Measurements from ENCODE around the gene ABCB8. TPM values are rescaled to one million over a fixed set of nuclear protein-coding genes. Genes with fewer than 3 reads are reported as not detected.

The ABCB8 gene
- total and polyA plus RNA-seq, 2 donors (not counting 1 experiment from before 2014, with no cell fraction given): 41.4 to 69.7 TPM

GRCh38 chr7:151095123-151095797 lies 67.0 kb downstream of the ABCB8 start:
- Mint-ChIP-seq H3K27me3 (peaks cover 7% of the 10 kb centered on the region), H3K27ac (no peak overlapping the region), H3K9me3 (ENCODE audit: insufficient read depth) (no peaks in the 10 kb centered on the region), H3K4me1 (no peaks in the 10 kb centered on the region), H3K4me3 (no peak overlapping the region)
- H3K27ac ChIP-seq (ENCODE audit: low read length in 2 of 2): no peak overlapping the region
- POLR2A ChIA-PET: no interaction called here
- TF ChIP-seq EZH2 (IDR thresholded peaks at IDR 0.05; ENCODE audit: borderline replicate concordance, insufficient read depth, low read depth, low read length, poor library complexity, severe bottlenecking): no peak
- TF ChIP-seq, protein P1, sequence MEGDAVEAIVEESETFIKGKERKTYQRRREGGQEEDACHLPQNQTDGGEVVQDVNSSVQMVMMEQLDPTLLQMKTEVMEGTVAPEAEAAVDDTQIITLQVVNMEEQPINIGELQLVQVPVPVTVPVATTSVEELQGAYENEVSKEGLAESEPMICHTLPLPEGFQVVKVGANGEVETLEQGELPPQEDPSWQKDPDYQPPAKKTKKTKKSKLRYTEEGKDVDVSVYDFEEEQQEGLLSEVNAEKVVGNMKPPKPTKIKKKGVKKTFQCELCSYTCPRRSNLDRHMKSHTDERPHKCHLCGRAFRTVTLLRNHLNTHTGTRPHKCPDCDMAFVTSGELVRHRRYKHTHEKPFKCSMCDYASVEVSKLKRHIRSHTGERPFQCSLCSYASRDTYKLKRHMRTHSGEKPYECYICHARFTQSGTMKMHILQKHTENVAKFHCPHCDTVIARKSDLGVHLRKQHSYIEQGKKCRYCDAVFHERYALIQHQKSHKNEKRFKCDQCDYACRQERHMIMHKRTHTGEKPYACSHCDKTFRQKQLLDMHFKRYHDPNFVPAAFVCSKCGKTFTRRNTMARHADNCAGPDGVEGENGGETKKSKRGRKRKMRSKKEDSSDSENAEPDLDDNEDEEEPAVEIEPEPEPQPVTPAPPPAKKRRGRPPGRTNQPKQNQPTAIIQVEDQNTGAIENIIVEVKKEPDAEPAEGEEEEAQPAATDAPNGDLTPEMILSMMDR (IDR thresholded peaks at IDR 0.05): no peak
- peaks cover 0 to 3% (median 0%) of the 10 kb centered on the region in 4 experiments for H3K27me3 ChIP-seq (replicated peaks in 1 of 4; ENCODE audit: control extremely low read depth in 1 of 4, control insufficient read depth in 3 of 4, insufficient read depth in 4 of 4, low read length in 3 of 4)
- no peaks in the 10 kb centered on the region for H3K9me3 ChIP-seq (ENCODE audit: control extremely low read depth in 1 of 3, control insufficient read depth in 2 of 3, insufficient read depth in 1 of 3, low read length in 2 of 3)
- 92% methylated on average over 8 of the region's 10 CpGs for WGBS (ENCODE audit: insufficient coverage)
- no peak for DNase-seq
- no peaks in the 10 kb centered on the region for H3K79me2 ChIP-seq (ENCODE audit: control insufficient read depth, insufficient read depth, low read length)
- no peak overlapping the region for H2AFZ ChIP-seq (ENCODE audit: insufficient read depth, low read depth, low read length, poor library complexity, severe bottlenecking)
- H3K36me3 ChIP-seq (replicated peaks in 1 of 2; ENCODE audit: control extremely low read depth in 1 of 2, control insufficient read depth in 1 of 2, extremely low read depth in 1 of 2, insufficient read depth in 2 of 2, low read length in 1 of 2): no peaks in the 10 kb centered on the region
- no peak overlapping the region for H3K9ac ChIP-seq (ENCODE audit: low read length)
- CTCF ChIA-PET: interaction anchor here (1.1 kb wide), 1 partner anchor 15 kb away, joined by 3 read pairs; no protein-coding TSS in a partner anchor
- H3K4me3 ChIP-seq (ENCODE audit: control extremely low read depth in 1 of 5, extremely low read depth in 1 of 5, insufficient read depth in 1 of 5, low read depth in 2 of 5, low read length in 4 of 5): no peak overlapping the region
- intact Hi-C loops (cut with micrococcal nuclease): no loop called here
- no peak overlapping the region for H3K4me2 ChIP-seq (replicated peaks; ENCODE audit: low read depth, low read length, poor library complexity, severe bottlenecking)
- no peak for ATAC-seq (ENCODE audit: low read depth)
- H4K20me1 ChIP-seq (ENCODE audit: control insufficient read depth, insufficient read depth, low read length, poor library complexity, severe bottlenecking): no peaks in the 10 kb centered on the region
- no peaks in the 10 kb centered on the region for H3K4me1 ChIP-seq (ENCODE audit: control insufficient read depth in 2 of 2, insufficient read depth in 2 of 2, low read length in 2 of 2)

DNA sequence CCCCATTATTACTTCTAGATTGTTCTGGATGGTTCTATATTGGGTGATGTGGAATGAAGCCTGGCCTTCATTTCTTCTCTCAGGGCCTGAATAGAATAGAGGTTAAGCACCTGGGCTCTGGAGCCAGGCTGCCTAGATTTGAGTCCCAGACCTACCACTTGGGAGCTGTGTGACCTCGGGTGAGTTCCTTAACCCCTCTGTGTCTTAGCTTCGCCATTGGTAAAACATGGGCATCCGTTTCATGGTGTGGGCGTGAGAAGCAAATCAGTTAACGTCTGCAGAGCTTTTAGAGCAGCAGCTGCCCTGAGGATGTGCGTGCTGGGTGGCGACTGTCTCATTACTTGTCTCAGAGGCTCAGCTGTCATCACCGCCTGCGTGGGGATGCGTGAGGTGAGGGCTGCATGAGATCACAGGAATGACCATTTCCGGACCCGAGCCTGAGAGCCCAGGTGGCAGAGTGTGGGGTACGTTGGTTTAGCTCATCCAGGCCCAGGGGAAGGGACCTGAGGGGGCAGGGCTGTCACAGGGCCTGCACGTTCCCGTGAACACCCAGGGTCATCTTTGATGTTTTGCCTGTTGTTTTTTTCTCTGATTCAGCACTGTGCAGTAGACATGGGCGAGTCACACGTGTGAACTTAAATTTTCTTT lies 67.7 kb downstream of the ABCB8 start:
- Mint-ChIP-seq H3K27me3 (peaks cover 7% of the 10 kb centered on the region), H3K4me3 (no peak overlapping the region), H3K27ac (no peak overlapping the region), H3K9me3 (ENCODE audit: insufficient read depth) (no peaks in the 10 kb centered on the region), H3K4me1 (no peaks in the 10 kb centered on the region)
- ATAC-seq (ENCODE audit: low read depth) (no peak), DNase-seq (no peak)
- Histone ChIP-seq H2AFZ (ENCODE audit: insufficient read depth, low read depth, low read length, poor library complexity, severe bottlenecking) (no peak overlapping the region), H3K27ac (ENCODE audit: low read length in 2 of 2) (no peak overlapping the region), H3K4me1 (ENCODE audit: control insufficient read depth in 2 of 2, insufficient read depth in 2 of 2, low read length in 2 of 2) (no peaks in the 10 kb centered on the region), H3K4me2 (replicated peaks; ENCODE audit: low read depth, low read length, poor library complexity, severe bottlenecking) (no peak overlapping the region), H3K4me3 (ENCODE audit: control extremely low read depth in 1 of 5, extremely low read depth in 1 of 5, insufficient read depth in 1 of 5, low read depth in 2 of 5, low read length in 4 of 5) (no peak overlapping the region), H3K79me2 (ENCODE audit: control insufficient read depth, insufficient read depth, low read length) (no peaks in the 10 kb centered on the region), H3K9ac (ENCODE audit: low read length) (no peak overlapping the region), H4K20me1 (ENCODE audit: control insufficient read depth, insufficient read depth, low read length, poor library complexity, severe bottlenecking) (no peaks in the 10 kb centered on the region), H3K9me3 (ENCODE audit: control extremely low read depth in 1 of 3, control insufficient read depth in 2 of 3, insufficient read depth in 1 of 3, low read length in 2 of 3) (no peaks in the 10 kb centered on the region), H3K27me3 (replicated peaks in 1 of 4; ENCODE audit: control extremely low read depth in 1 of 4, control insufficient read depth in 3 of 4, insufficient read depth in 4 of 4, low read length in 3 of 4) (peaks cover 0 to 3% (median 0%) of the 10 kb centered on the region in 4 experiments), H3K36me3 (replicated peaks in 1 of 2; ENCODE audit: control extremely low read depth in 1 of 2, control insufficient read depth in 1 of 2, extremely low read depth in 1 of 2, insufficient read depth in 2 of 2, low read length in 1 of 2) (no peaks in the 10 kb centered on the region)
- ChIA-PET POLR2A (no interaction called here), CTCF (interaction anchor here (1.1 kb wide), 1 partner anchor 14 kb away, joined by 3 read pairs; no protein-coding TSS in a partner anchor)
- TF ChIP-seq, protein P1 (IDR thresholded peaks at IDR 0.05): no peak
- TF ChIP-seq EZH2 (IDR thresholded peaks at IDR 0.05; ENCODE audit: borderline replicate concordance, insufficient read depth, low read depth, low read length, poor library complexity, severe bottlenecking): no peak
- intact Hi-C loops (cut with micrococcal nuclease): no loop called here
- 93% methylated on average over 17 of the region's 17 CpGs for WGBS (ENCODE audit: insufficient coverage)
